GM18511 (cell line): Measurements from ENCODE around the gene JMJD1C.
A peak's percentile ranks its signal among the peaks of the same experiment; 100 is the strongest.
"Not testable (repeated sequence)": the region's sequence is repeated elsewhere in the genome, so short reads cannot be mapped to it uniquely, and the experiment has no call there.

Experiments
- ATAC-seq: cut with Tn5 transposase; IDR thresholded peaks from one replicate; pipeline ENCODE4 v1.9.1; 2021; ENCODE audit warnings: mild to moderate bottlenecking, moderate library complexity; ENCODE audit not compliant: unreplicated experiment

Gene JMJD1C

GRCh38 chr10:63197344-63198092 lies 268.3 kb downstream of the JMJD1C start:
- ATAC-seq, result no peak

GRCh38 chr10:63192826-63193225 lies 273.0 kb downstream of the JMJD1C start:
- no peak for ATAC-seq

- no peak for ATAC-seq
Measured at GRCh38 chr10:63175534-63175933, 290.2 kb downstream of the JMJD1C start.

GRCh38 chr10:63173468-63174232 lies 292.1 kb downstream of the JMJD1C start:
- ATAC-seq, result peak; percentile 99

- ATAC-seq, result no peak
Measured at GRCh38 chr10:63171926-63172325, 293.9 kb downstream of the JMJD1C start.

GRCh38 chr10:63171255-63171855 lies 294.4 kb downstream of the JMJD1C start:
- ATAC-seq, result no peak

GRCh38 chr10:63169624-63170023 lies 296.2 kb downstream of the JMJD1C start:
- no peak for ATAC-seq

- ATAC-seq, result no peak
Measured at GRCh38 chr10:63168821-63169462, 296.8 kb downstream of the JMJD1C start.

- peak; percentile 59 for ATAC-seq
Measured at GRCh38 chr10:63166742-63167258, 299.0 kb downstream of the JMJD1C start.

- ATAC-seq, result no peak
Measured at GRCh38 chr10:63165249-63165648, 300.5 kb downstream of the JMJD1C start.

GRCh38 chr10:63164166-63164623 lies 301.6 kb downstream of the JMJD1C start:
- ATAC-seq, result no peak

- ATAC-seq, result no peak
Measured at GRCh38 chr10:63161592-63161991, 304.2 kb downstream of the JMJD1C start.

- ATAC-seq, result peak; percentile 78
Measured at GRCh38 chr10:63157845-63158624, 307.7 kb downstream of the JMJD1C start.

GRCh38 chr10:63156236-63156635 lies 309.5 kb downstream of the JMJD1C start:
- ATAC-seq, result no peak

GRCh38 chr10:63155388-63156020 lies 310.3 kb downstream of the JMJD1C start:
- ATAC-seq, result no peak

- no peak for ATAC-seq
Measured at GRCh38 chr10:63154546-63155387, 311.0 kb downstream of the JMJD1C start.

GRCh38 chr10:63153868-63154545 lies 311.8 kb downstream of the JMJD1C start:
- not testable (repeated sequence) for ATAC-seq

- ATAC-seq, result no peak
Measured at GRCh38 chr10:63150745-63151144, 315.0 kb downstream of the JMJD1C start.
